DOHH2 (cell line): ENCODE results near the gene CYP27A1.

Source experiments
- H3F3A ChIP-seq: fragments of 200-600 bp; sonication (generic), shearing (Covaris generic); 2 replicates; pipeline ENCODE4 v1.6.0; 2016; ENCODE audit warnings: antibody characterized with exemption, mild to moderate bottlenecking; ENCODE audit not compliant: control insufficient read depth, insufficient read depth
- H3K27ac ChIP-seq: fragments of 200-600 bp; sonication (generic); 2 replicates; pipeline ENCODE4 v1.5.1; 2014; ENCODE audit warnings: low read depth, mild to moderate bottlenecking, low read length, moderate library complexity
- H3K27me3 ChIP-seq: fragments of 200-600 bp; sonication (generic); 2 replicates; pipeline ENCODE4 v1.6.1; 2014; ENCODE audit warnings: mild to moderate bottlenecking, low read length, mixed read lengths; ENCODE audit not compliant: control insufficient read depth
- H3K36me3 ChIP-seq: fragments of 200-600 bp; sonication (generic); 2 replicates; pipeline ENCODE4 v1.6.1; 2014; ENCODE audit warnings: mild to moderate bottlenecking, low read length, moderate library complexity, mixed read lengths; ENCODE audit not compliant: control insufficient read depth
- H3K4me1 ChIP-seq: fragments of 200-600 bp; sonication (generic); 2 replicates; pipeline ENCODE4 v1.6.1; 2014; ENCODE audit warnings: mild to moderate bottlenecking, low read length, mixed read lengths; ENCODE audit not compliant: control insufficient read depth
- H3K4me2 ChIP-seq: fragments of 200-600 bp; sonication (generic); 2 replicates; pipeline ENCODE4 v1.6.0; 2014; ENCODE audit warnings: mild to moderate bottlenecking, low read length, moderate library complexity
- H3K4me3 ChIP-seq: fragments of 200-600 bp; sonication (generic); 2 replicates; pipeline ENCODE4 v1.5.1; 2014; ENCODE audit warnings: mild to moderate bottlenecking, low read length, mixed read lengths
- H3K79me2 ChIP-seq: fragments of 200-600 bp; sonication (generic); 2 replicates; pipeline ENCODE4 v1.6.1; 2014; ENCODE audit warnings: mild to moderate bottlenecking, low read length, mixed read lengths; ENCODE audit not compliant: control insufficient read depth
- H3K9me2 ChIP-seq: fragments of 200-600 bp; sonication (generic); replicated peaks from 2 replicates; pipeline ENCODE4 v1.6.1; 2014; ENCODE audit warnings: mild to moderate bottlenecking, low read length, mixed read lengths; ENCODE audit not compliant: control insufficient read depth
- H3K9me3 ChIP-seq: fragments of 200-600 bp; sonication (generic); 2 replicates; pipeline ENCODE4 v1.6.1; 2014; ENCODE audit warnings: antibody characterized with exemption, low read length, mixed read lengths; ENCODE audit not compliant: control insufficient read depth, insufficient read depth
- H4K20me1 ChIP-seq: fragments of 200-600 bp; sonication (generic); 2 replicates; pipeline ENCODE4 v1.6.0; 2014; ENCODE audit warnings: low read depth, mild to moderate bottlenecking, antibody characterized with exemption, low read length, moderate library complexity; ENCODE audit not compliant: control insufficient read depth, insufficient read depth
- CTCF ChIP-seq: fragments of 200-600 bp; sonication (generic); IDR thresholded peaks from one replicate; pipeline ENCODE4 v1.5.1; 2014; ENCODE audit warnings: antibody characterized with exemption, mild to moderate bottlenecking, low read depth, low read length; ENCODE audit not compliant: poor library complexity, severe bottlenecking
- EZH2phosphoT487 ChIP-seq: fragments of 200-600 bp; sonication (generic); IDR thresholded peaks from 2 replicates; pipeline ENCODE4 v1.6.1; 2017; ENCODE audit warnings: borderline replicate concordance, mild to moderate bottlenecking, antibody characterized with exemption, low read length, moderate library complexity, mixed read lengths

CYP27A1 gene

GRCh38 chr2:218734190-218734975 lies 47.6 kb upstream of the CYP27A1 start:
- Histone ChIP-seq H3K79me2 (peaks cover 38% of the 10 kb centered on the region), H3K9me2 (no peaks in the 10 kb centered on the region)

GRCh38 chr2:218736531-218736930 lies 45.4 kb upstream of the CYP27A1 start:
- no peaks in the 10 kb centered on the region for H3K27me3 ChIP-seq
- H3K4me1 ChIP-seq = no peaks in the 10 kb centered on the region
- no peak overlapping the region for H3K4me2 ChIP-seq
- H3K36me3 ChIP-seq = peaks cover 59% of the 10 kb centered on the region
- no peaks in the 10 kb centered on the region for H3K9me3 ChIP-seq
- no peak overlapping the region for H3K27ac ChIP-seq
- peaks cover 33% of the 10 kb centered on the region for H3K79me2 ChIP-seq
- TF ChIP-seq CTCF = no peak
- no peak for TF ChIP-seq EZH2phosphoT487
- H4K20me1 ChIP-seq = no peaks in the 10 kb centered on the region
- H3K4me3 ChIP-seq = no peak overlapping the region
- H3F3A ChIP-seq = no peaks in the 10 kb centered on the region
- H3K9me2 ChIP-seq = no peaks in the 10 kb centered on the region

More at GRCh38 chr2:218734190-218734975, 47.6 kb upstream of the CYP27A1 start:
- peaks cover 42% of the 10 kb centered on the region for H3K36me3 ChIP-seq
- TF ChIP-seq EZH2phosphoT487 = no peak
- TF ChIP-seq CTCF = no peak
- H4K20me1 ChIP-seq = no peaks in the 10 kb centered on the region
- H3K4me1 ChIP-seq = no peaks in the 10 kb centered on the region
- H3K9me3 ChIP-seq = no peaks in the 10 kb centered on the region
- H3K27me3 ChIP-seq = no peaks in the 10 kb centered on the region
- no peaks in the 10 kb centered on the region for H3F3A ChIP-seq
- no peak overlapping the region for H3K4me2 ChIP-seq
- H3K4me3 ChIP-seq = no peak overlapping the region
- H3K27ac ChIP-seq = no peak overlapping the region

DNA sequence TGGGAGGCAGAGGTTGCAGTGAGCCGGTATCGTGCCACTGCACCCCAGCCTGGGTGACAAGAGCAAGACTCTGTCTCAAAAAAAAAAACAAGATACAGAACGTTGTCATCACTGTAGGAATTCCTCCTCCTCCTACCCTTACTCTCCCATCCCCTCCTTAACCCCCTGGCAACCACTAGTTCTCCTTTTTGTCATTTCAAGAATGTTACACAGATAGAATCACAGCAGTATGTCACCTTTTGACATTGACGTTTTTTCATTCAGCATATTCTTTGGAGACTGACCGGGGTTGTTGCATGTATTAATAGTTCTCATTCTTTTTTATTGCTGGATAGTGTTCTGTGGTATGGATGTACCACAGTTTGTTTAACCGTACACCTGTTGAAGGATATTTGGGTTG lies 38.9 kb upstream of the CYP27A1 start:
- H3K4me2 ChIP-seq = no peak overlapping the region
- peaks cover 77% of the 10 kb centered on the region for H3K36me3 ChIP-seq
- H3K27ac ChIP-seq = no peak overlapping the region
- H3K9me3 ChIP-seq = no peaks in the 10 kb centered on the region
- H4K20me1 ChIP-seq = no peaks in the 10 kb centered on the region
- no peaks in the 10 kb centered on the region for H3K79me2 ChIP-seq
- no peaks in the 10 kb centered on the region for H3K4me1 ChIP-seq
- TF ChIP-seq CTCF (no peak), EZH2phosphoT487 (no peak)
- no peak overlapping the region for H3K4me3 ChIP-seq
- no peaks in the 10 kb centered on the region for H3K9me2 ChIP-seq
- H3F3A ChIP-seq = no peaks in the 10 kb centered on the region
- no peaks in the 10 kb centered on the region for H3K27me3 ChIP-seq
